Glutamatergic neuron (in vitro differentiated cells): ENCODE results near the gene LRRC49. TPM values are rescaled to one million over a fixed set of nuclear protein-coding genes. Genes with fewer than 3 reads are reported as not detected.

ENCODE experiments used
- DNase-seq: peaks from one replicate; pipeline ENCODE4 v3.0.0; 2022
- H3K27ac Mint-ChIP-seq: one replicate; pipeline ENCODE4 v1.8.0; 2020; ENCODE audit warnings: mild to moderate bottlenecking, mixed read lengths, inconsistent platforms; ENCODE audit not compliant: unreplicated experiment
- H3K27me3 Mint-ChIP-seq: one replicate; pipeline ENCODE4 v1.8.0; 2020; ENCODE audit warnings: mild to moderate bottlenecking, moderate library complexity, mixed read lengths, inconsistent platforms; ENCODE audit not compliant: unreplicated experiment
- H3K36me3 Mint-ChIP-seq: one replicate; pipeline ENCODE4 v1.8.0; 2020; ENCODE audit warnings: mild to moderate bottlenecking, mixed read lengths, inconsistent platforms; ENCODE audit not compliant: unreplicated experiment
- H3K4me1 Mint-ChIP-seq: one replicate; pipeline ENCODE4 v1.8.0; 2020; ENCODE audit warnings: mild to moderate bottlenecking, low read depth, mixed read lengths, inconsistent platforms; ENCODE audit not compliant: unreplicated experiment
- H3K4me3 Mint-ChIP-seq: one replicate; pipeline ENCODE4 v1.8.0; 2020; ENCODE audit warnings: mild to moderate bottlenecking, mixed read lengths, inconsistent platforms; ENCODE audit not compliant: unreplicated experiment
- H3K9me3 Mint-ChIP-seq: one replicate; pipeline ENCODE4 v1.8.0; 2020; ENCODE audit warnings: mild to moderate bottlenecking, moderate library complexity, mixed read lengths, inconsistent platforms; ENCODE audit not compliant: unreplicated experiment
- total RNA-seq: library from RNA; stranded (reverse); fragmentation: NEBNext Ultra II Directional; extraction: Animal tissue kit (Norgen Biotek cat#: 25700); gene quantifications from one replicate; pipeline ENCODE4 v1.2.1, GENCODE V29; 2021; ENCODE audit not compliant: unreplicated experiment
- TF ChIP-seq, protein P1 (sequence below): fragments of 200-600 bp; sonication (generic); IDR thresholded peaks from one replicate; pipeline ENCODE4 v1.5.0; 2021; ENCODE audit not compliant: partially characterized antibody, unreplicated experiment

Gene LRRC49
- total RNA-seq, 1 donor from 2014 or later, result 28.6 TPM

DNA sequence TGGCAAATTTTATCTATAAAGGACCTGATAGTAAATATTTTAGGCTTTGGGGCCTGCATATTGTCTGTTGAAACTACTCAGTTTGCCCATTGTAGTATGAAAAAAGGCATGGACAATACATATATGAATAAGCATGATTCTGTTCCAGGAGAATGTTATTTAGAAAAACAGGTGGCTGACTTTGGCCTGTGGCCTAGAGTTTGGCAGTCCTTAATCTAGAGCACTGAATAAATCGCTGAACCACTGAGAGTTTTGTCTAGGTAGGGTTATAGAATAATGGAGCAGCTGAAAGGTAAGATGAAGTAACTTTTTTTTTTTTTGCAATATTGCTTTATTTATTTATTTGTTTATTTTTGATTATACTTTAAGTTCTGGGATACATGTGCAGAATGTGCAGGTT, 75.0 kb downstream of the LRRC49 start:
- TF ChIP-seq, protein P1, sequence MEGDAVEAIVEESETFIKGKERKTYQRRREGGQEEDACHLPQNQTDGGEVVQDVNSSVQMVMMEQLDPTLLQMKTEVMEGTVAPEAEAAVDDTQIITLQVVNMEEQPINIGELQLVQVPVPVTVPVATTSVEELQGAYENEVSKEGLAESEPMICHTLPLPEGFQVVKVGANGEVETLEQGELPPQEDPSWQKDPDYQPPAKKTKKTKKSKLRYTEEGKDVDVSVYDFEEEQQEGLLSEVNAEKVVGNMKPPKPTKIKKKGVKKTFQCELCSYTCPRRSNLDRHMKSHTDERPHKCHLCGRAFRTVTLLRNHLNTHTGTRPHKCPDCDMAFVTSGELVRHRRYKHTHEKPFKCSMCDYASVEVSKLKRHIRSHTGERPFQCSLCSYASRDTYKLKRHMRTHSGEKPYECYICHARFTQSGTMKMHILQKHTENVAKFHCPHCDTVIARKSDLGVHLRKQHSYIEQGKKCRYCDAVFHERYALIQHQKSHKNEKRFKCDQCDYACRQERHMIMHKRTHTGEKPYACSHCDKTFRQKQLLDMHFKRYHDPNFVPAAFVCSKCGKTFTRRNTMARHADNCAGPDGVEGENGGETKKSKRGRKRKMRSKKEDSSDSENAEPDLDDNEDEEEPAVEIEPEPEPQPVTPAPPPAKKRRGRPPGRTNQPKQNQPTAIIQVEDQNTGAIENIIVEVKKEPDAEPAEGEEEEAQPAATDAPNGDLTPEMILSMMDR, result no peak

DNA sequence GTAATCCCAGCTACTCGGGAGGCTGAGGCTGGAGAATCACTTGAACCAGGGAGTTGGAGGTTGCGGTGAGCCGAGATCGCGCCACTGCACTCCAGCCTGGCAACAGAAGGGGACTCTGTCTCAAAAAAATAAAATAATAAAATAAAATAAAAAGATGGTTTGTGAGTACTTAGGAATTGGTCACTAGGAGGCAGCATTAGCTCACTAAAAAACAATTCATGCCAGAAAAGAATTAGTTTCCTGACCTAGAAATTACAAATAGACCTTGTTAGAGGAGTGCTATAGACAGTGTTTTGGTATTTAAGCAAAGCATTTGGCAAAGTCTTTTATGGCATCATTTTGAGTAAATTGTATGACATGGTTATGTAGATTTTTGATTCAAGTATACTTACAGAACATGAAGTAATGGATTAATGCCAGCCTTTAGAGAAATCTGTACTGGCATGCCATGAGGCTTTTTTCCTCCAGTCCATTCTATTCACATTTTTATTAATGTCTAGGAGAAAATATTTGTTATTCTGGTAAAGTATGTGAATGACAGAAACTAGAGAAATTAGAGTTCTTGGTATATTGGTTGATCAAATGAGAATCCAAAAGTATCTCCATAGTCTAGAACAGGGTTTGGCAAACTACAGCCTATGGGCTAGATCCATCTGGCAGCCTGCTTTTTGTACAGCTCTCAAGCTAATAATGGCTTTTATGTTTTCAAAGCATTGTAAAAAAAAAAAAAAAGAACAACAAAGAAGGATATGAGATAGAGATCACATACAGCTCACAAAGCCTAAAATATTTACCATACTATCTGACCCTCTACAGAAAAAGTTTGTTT, 81.6 kb downstream of the LRRC49 start:
- TF ChIP-seq, protein P1, result peak; percentile 51
- Mint-ChIP-seq H3K27ac (no peak overlapping the region), H3K4me3 (no peak overlapping the region), H3K4me1 (no peaks in the 10 kb centered on the region), H3K9me3 (no peaks in the 10 kb centered on the region), H3K36me3 (no peaks in the 10 kb centered on the region), H3K27me3 (no peaks in the 10 kb centered on the region)
- no peak for DNase-seq

More for the DNA sequence above, 75.0 kb downstream of the LRRC49 start:
- Mint-ChIP-seq H3K36me3 (peaks cover 3% of the 10 kb centered on the region), H3K9me3 (no peaks in the 10 kb centered on the region), H3K27ac (no peak overlapping the region), H3K4me3 (no peak overlapping the region), H3K4me1 (no peaks in the 10 kb centered on the region), H3K27me3 (no peaks in the 10 kb centered on the region)
- no peak for DNase-seq

DNA sequence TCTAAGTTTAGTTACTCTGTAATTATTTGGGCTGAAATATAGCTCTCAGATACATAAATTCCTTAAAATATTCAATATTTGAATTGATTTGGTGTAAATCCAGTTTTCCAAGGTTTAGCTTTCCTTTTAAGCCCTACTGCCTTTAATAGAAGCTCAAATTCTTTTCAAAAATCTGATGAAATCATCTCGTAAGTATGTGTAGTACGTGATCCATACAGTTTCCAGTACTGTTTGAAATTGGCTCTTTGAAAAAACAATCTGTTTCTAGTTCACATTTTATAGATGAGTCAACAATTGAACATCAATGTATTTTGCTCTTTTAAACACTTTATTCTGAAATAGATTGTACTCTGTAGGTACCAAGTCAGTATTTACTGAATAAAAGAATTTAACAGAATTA, 84.2 kb downstream of the LRRC49 start:
- Mint-ChIP-seq H3K9me3 (no peaks in the 10 kb centered on the region), H3K27ac (no peak overlapping the region), H3K4me1 (no peaks in the 10 kb centered on the region), H3K36me3 (no peaks in the 10 kb centered on the region), H3K27me3 (no peaks in the 10 kb centered on the region), H3K4me3 (no peak overlapping the region)
- no peak for DNase-seq
- TF ChIP-seq, protein P1, result no peak

DNA sequence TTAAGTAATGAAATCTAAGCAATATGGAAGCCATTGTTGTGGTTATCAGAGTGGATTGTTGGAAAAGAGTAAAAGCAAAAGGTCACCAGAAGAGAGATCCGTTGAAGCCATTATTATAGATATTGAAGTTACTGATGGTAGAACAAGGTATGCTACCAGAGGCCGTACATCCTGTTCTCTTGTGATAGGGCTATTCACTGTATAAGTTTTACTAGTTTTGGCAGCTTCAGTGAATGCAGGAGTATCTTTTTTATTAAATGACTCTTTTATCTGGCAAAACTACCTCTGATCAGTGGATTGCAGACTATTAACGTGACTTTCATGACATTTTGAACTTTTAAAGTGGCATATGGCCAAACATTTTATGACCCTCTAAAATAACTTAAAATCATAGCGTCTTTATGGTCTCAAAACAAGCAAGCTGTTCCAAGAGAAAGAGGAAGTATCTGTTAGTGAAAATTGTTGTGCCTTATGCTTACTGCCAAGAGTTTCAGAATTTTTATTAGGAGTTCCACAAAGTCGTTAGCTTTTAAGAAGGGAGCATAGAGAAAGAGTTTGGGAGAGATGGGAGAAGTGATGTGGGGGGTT, 102.9 kb downstream of the LRRC49 start:
- H3K9me3 Mint-ChIP-seq, result peaks cover 4% of the 10 kb centered on the region
- peaks cover 27% of the 10 kb centered on the region for H3K36me3 Mint-ChIP-seq
- H3K27me3 Mint-ChIP-seq, result no peaks in the 10 kb centered on the region
- TF ChIP-seq, protein P1, result no peak
- DNase-seq, result no peak
- no peak overlapping the region for H3K27ac Mint-ChIP-seq
- H3K4me1 Mint-ChIP-seq, result no peaks in the 10 kb centered on the region
- H3K4me3 Mint-ChIP-seq, result no peak overlapping the region

DNA sequence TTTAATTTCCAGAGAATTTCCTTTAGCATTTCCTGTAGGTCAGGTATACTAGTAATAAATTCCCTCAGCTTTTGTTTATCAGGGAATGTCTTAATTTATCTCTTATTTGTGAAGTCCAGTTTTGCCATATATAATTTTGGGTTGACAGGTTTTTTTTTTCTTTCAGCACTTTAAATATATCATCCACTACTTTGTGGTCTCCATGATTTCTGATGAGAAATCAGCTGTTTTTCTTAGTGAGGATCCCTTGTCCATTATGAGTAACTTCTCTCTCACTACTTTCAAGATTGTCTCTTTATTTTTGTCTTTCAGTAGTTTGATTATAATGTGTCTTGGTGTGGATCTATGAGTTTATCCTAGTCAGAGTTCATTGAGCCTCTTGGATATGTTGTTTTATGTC, 105.7 kb downstream of the LRRC49 start:
- peaks cover 21% of the 10 kb centered on the region for H3K36me3 Mint-ChIP-seq

More for the DNA sequence above, 105.7 kb downstream of the LRRC49 start:
- TF ChIP-seq, protein P1, result no peak
- Mint-ChIP-seq H3K27me3 (peaks cover 2% of the 10 kb centered on the region), H3K9me3 (no peaks in the 10 kb centered on the region), H3K27ac (no peak overlapping the region), H3K4me3 (no peak overlapping the region), H3K4me1 (no peaks in the 10 kb centered on the region)
- no peak for DNase-seq
